ENCODE measurements around the gene RYR2. TPM values are rescaled to one million over a fixed set of nuclear protein-coding genes. Genes with fewer than 3 reads are reported as not detected.
"Not testable (repeated sequence)": the region's sequence is repeated elsewhere in the genome, so short reads cannot be mapped to it uniquely, and the experiment has no call there.

RYR2 gene
- total RNA-seq, 1 donor from 2014 or later = not detected

- DNase-seq (ENCODE audit: low read depth, low spot score) = no peak
These were observed 727.9 kb downstream of the RYR2 start for GRCh38 chr1:237769916-237770315.

GRCh38 chr1:237772009-237772408 is 730.0 kb downstream of the RYR2 start:
- DNase-seq (ENCODE audit: low read depth, low spot score) = no peak

GRCh38 chr1:237774246-237774645 is 732.3 kb downstream of the RYR2 start:
- no peak for DNase-seq (ENCODE audit: low read depth, low spot score)

- no peak for DNase-seq (ENCODE audit: low read depth, low spot score)
These were observed 737.4 kb downstream of the RYR2 start for GRCh38 chr1:237779356-237779755.

GRCh38 chr1:237786066-237786719 is 744.2 kb downstream of the RYR2 start:
- no peak for DNase-seq (ENCODE audit: low read depth, low spot score)

GRCh38 chr1:237788069-237788468 is 746.1 kb downstream of the RYR2 start:
- no peak for DNase-seq (ENCODE audit: low read depth, low spot score)

- DNase-seq (ENCODE audit: low read depth, low spot score) = no peak
These were observed 747.6 kb downstream of the RYR2 start for GRCh38 chr1:237789619-237790018.

GRCh38 chr1:237791592-237791991 is 749.6 kb downstream of the RYR2 start:
- DNase-seq (ENCODE audit: low read depth, low spot score) = no peak

- DNase-seq (ENCODE audit: low read depth, low spot score) = no peak
These were observed 750.2 kb downstream of the RYR2 start for GRCh38 chr1:237792149-237792548.

- no peak for DNase-seq (ENCODE audit: low read depth, low spot score)
These were observed 750.7 kb downstream of the RYR2 start for GRCh38 chr1:237792726-237793125.

- DNase-seq (ENCODE audit: low read depth, low spot score) = no peak
These were observed 752.1 kb downstream of the RYR2 start for GRCh38 chr1:237794071-237794470.

GRCh38 chr1:237795558-237795957 is 753.6 kb downstream of the RYR2 start:
- no peak for DNase-seq (ENCODE audit: low read depth, low spot score)

GRCh38 chr1:237799762-237800474 is 757.9 kb downstream of the RYR2 start:
- DNase-seq (ENCODE audit: low read depth, low spot score) = no peak

GRCh38 chr1:237804516-237804915 is 762.5 kb downstream of the RYR2 start:
- DNase-seq (ENCODE audit: low read depth, low spot score) = no peak

GRCh38 chr1:237809099-237809498 is 767.1 kb downstream of the RYR2 start:
- no peak for DNase-seq (ENCODE audit: low read depth, low spot score)

- DNase-seq (ENCODE audit: low read depth, low spot score) = no peak
These were observed 769.6 kb downstream of the RYR2 start for GRCh38 chr1:237811633-237812032.

GRCh38 chr1:237812061-237812460 is 770.1 kb downstream of the RYR2 start:
- DNase-seq (ENCODE audit: low read depth, low spot score) = no peak

GRCh38 chr1:237814319-237814924 is 772.4 kb downstream of the RYR2 start:
- no peak for DNase-seq (ENCODE audit: low read depth, low spot score)

- DNase-seq (ENCODE audit: low read depth, low spot score) = no peak
These were observed 775.3 kb downstream of the RYR2 start for GRCh38 chr1:237817277-237817676.

- not testable (repeated sequence) for DNase-seq (ENCODE audit: low read depth, low spot score)
These were observed 778.6 kb downstream of the RYR2 start for GRCh38 chr1:237820634-237821033.

- DNase-seq (ENCODE audit: low read depth, low spot score) = no peak
These were observed 790.9 kb downstream of the RYR2 start for GRCh38 chr1:237832858-237833257.

- DNase-seq (ENCODE audit: low read depth, low spot score) = no peak
These were observed 792.1 kb downstream of the RYR2 start for GRCh38 chr1:237834048-237834447.

GRCh38 chr1:237834461-237834860 is 792.5 kb downstream of the RYR2 start:
- DNase-seq (ENCODE audit: low read depth, low spot score) = no peak
